Fibroblast of lung (primary cell): ENCODE measurements around the gene RXRA. TPM values are rescaled to one million over a fixed set of nuclear protein-coding genes. Genes with fewer than 3 reads are reported as not detected.
A peak's percentile ranks its signal among the peaks of the same experiment; 100 is the strongest.

Experiments used
- DNase-seq, 2 donors: peaks; one replicate each; pipeline versions ENCODE4 v3.0.0 to v3.0.0-alpha.2; 2010; ENCODE audit warnings: low read depth in 2 of 2
- H2AFZ ChIP-seq: 2 replicates; pipeline ENCODE4 v1.5.1; 2012; ENCODE audit warnings: low read length, control low read depth, inconsistent platforms
- H3K27ac ChIP-seq: 2 replicates; pipeline ENCODE4 v1.5.1; 2011; ENCODE audit warnings: low read length, control low read depth; ENCODE audit not compliant: insufficient read depth
- H3K27me3 ChIP-seq: 2 replicates; pipeline ENCODE4 v1.5.1; 2011; ENCODE audit warnings: mild to moderate bottlenecking, low read length; ENCODE audit not compliant: control insufficient read depth, insufficient read depth
- H3K36me3 ChIP-seq: 2 replicates; pipeline ENCODE4 v1.5.1; 2011; ENCODE audit warnings: low read length; ENCODE audit not compliant: control insufficient read depth, insufficient read depth
- H3K4me1 ChIP-seq: 2 replicates; pipeline ENCODE4 v1.5.1; 2011; ENCODE audit warnings: low read length; ENCODE audit not compliant: control insufficient read depth, insufficient read depth; ENCODE audit errors: extremely low read depth
- H3K4me2 ChIP-seq: 2 replicates; pipeline ENCODE4 v1.5.1; 2011; ENCODE audit warnings: low read length, control low read depth; ENCODE audit not compliant: insufficient read depth; ENCODE audit errors: extremely low read depth
- H3K4me3 ChIP-seq, 4 experiments: fragments of 200-600 bp in 1 of 4; sonication (generic) in 1 of 4; replicated peaks in 1 of 4; 2 replicates each; pipeline ENCODE4 v1.5.1; 2011 to 2016; ENCODE audit warnings: low read length in 4 of 4, low read depth in 3 of 4, mild to moderate bottlenecking in 3 of 4, control low read depth in 2 of 4, inconsistent platforms in 1 of 4, mixed read lengths in 1 of 4; ENCODE audit not compliant: insufficient read depth in 1 of 4; ENCODE audit errors: control extremely low read depth in 1 of 4
- H3K79me2 ChIP-seq: 2 replicates; pipeline ENCODE4 v1.5.1; 2012; ENCODE audit warnings: mild to moderate bottlenecking, low read length, inconsistent platforms; ENCODE audit not compliant: control insufficient read depth, insufficient read depth
- H3K9ac ChIP-seq: 2 replicates; pipeline ENCODE4 v1.5.1; 2011; ENCODE audit warnings: mild to moderate bottlenecking, low read length, control low read depth; ENCODE audit not compliant: insufficient read depth
- H3K9me3 ChIP-seq: 2 replicates; pipeline ENCODE4 v1.5.1; 2012; ENCODE audit warnings: low read depth, low read length; ENCODE audit not compliant: control insufficient read depth, insufficient read depth
- H4K20me1 ChIP-seq: 2 replicates; pipeline ENCODE4 v1.5.1; 2011; ENCODE audit warnings: low read length; ENCODE audit not compliant: control insufficient read depth, insufficient read depth; ENCODE audit errors: extremely low read depth
- EZH2 ChIP-seq: IDR thresholded peaks from 2 replicates; pipeline ENCODE4 v1.5.1; 2012; ENCODE audit warnings: low read length, control low read depth, mild to moderate bottlenecking; ENCODE audit errors: missing control alignments
- polyA plus RNA-seq, 2 donors: library from polyadenylated mRNA; depleted of rRNA in 1 of 2; stranded (reverse) in 1 of 2; unstranded in 1 of 2; fragments of >200 nt; gene quantifications; 2 replicates each; pipeline ENCODE4 v1.2.1, GENCODE V29; 2011 to 2012; ENCODE audit warnings: missing spikeins in 1 of 2
- total RNA-seq: library from RNA; depleted of rRNA; stranded (reverse); fragments of >200 nt; gene quantifications from 2 replicates; pipeline ENCODE4 v1.2.1, GENCODE V29; 2014
- TF ChIP-seq, protein P1 (sequence below), 2 donors: IDR thresholded peaks in 1 of 2; conservative IDR thresholded peaks in 1 of 2; 1 replicate in 1 of 2; 2 replicates in 1 of 2; pipeline ENCODE4 v1.5.1; 2011 to 2012; ENCODE audit warnings: low read length in 2 of 2, control low read depth in 1 of 2, inconsistent platforms in 1 of 2, low read depth in 1 of 2, mild to moderate bottlenecking in 1 of 2

The RXRA gene
- total and polyA plus RNA-seq, 2 donors (not counting 1 experiment from before 2014, with no cell fraction given) = 13.3 to 14.9 TPM

DNA sequence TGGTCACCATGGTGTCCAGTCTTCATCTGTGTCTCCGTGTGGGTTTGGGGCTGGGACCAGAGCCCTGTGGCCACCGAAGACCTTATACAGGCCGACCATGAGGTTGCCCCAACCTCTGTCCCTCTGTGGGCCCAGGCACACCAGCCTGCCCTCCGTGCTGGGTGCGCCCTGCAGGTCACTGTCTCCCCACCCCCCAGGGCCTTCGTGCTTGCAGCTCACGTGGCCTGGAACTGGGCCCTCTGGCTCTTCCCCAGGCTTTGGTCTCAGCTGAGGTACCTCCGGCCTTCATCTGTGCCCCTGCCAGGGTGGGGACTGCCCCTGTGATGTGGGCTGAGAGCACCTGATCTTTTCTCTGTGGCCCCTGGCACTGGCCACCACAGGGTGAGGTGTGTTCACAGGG lies 92.1 kb downstream of the RXRA start:
- Histone ChIP-seq H3K4me2 (no peak overlapping the region), H3K27ac (no peak overlapping the region), H3K79me2 (no peaks in the 10 kb centered on the region), H4K20me1 (no peaks in the 10 kb centered on the region), H3K4me1 (peaks cover 4% of the 10 kb centered on the region), H3K36me3 (peaks cover 11% of the 10 kb centered on the region), H3K27me3 (no peaks in the 10 kb centered on the region), H3K4me3 (no peak overlapping the region), H3K9me3 (no peaks in the 10 kb centered on the region), H2AFZ (no peak overlapping the region), H3K9ac (no peak overlapping the region)
- DNase-seq = no peak
- no peak for TF ChIP-seq EZH2
- TF ChIP-seq, protein P1, sequence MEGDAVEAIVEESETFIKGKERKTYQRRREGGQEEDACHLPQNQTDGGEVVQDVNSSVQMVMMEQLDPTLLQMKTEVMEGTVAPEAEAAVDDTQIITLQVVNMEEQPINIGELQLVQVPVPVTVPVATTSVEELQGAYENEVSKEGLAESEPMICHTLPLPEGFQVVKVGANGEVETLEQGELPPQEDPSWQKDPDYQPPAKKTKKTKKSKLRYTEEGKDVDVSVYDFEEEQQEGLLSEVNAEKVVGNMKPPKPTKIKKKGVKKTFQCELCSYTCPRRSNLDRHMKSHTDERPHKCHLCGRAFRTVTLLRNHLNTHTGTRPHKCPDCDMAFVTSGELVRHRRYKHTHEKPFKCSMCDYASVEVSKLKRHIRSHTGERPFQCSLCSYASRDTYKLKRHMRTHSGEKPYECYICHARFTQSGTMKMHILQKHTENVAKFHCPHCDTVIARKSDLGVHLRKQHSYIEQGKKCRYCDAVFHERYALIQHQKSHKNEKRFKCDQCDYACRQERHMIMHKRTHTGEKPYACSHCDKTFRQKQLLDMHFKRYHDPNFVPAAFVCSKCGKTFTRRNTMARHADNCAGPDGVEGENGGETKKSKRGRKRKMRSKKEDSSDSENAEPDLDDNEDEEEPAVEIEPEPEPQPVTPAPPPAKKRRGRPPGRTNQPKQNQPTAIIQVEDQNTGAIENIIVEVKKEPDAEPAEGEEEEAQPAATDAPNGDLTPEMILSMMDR (conservative IDR thresholded peaks at IDR 0.05 in 1 of 2, IDR thresholded peaks at IDR 0.05 in 1 of 2; ENCODE audit: low read depth in 1 of 2, low read length in 2 of 2) = no peak

DNA sequence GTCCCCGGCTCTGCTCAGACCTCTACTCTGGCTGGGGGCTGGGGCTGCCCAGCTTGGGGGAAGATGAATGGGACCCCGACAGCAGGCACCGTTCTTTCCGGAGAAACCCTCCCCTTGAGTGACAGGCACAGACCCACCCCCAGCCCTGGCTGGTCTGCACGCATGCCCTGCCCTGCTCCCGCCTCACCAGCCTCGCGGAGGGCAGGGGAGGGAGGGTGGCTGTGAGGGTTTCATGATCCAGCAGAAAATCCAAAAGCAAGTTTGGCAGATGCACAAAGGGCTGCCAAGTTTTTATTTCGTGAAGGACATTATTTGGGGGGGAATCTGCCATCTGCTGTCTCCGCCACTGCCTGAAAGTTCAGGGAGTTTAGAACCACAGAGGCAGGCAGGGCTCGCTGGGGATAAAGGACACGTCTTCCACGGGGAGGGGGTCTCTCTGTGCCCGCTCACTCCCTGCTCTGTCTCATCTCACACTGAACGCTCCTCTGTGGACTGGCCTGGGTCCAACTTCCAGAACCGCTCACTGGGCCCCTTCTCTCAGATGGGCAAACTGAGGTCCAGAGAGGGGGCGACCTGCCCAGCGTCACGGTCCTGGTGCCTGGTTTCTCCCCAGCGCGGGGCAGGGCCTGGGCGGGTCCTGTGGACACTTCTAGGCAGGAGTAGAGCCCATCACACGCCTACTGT lies 92.9 kb downstream of the RXRA start:
- no peaks in the 10 kb centered on the region for H3K79me2 ChIP-seq
- H3K4me3 ChIP-seq = no peak overlapping the region
- no peak overlapping the region for H3K9ac ChIP-seq
- no peaks in the 10 kb centered on the region for H3K9me3 ChIP-seq
- H4K20me1 ChIP-seq = no peaks in the 10 kb centered on the region
- H3K4me1 ChIP-seq = no peaks in the 10 kb centered on the region
- no peak overlapping the region for H3K4me2 ChIP-seq
- no peaks in the 10 kb centered on the region for H3K27me3 ChIP-seq
- no peak for TF ChIP-seq EZH2
- TF ChIP-seq, protein P1 (conservative IDR thresholded peaks at IDR 0.05 in 1 of 2, IDR thresholded peaks at IDR 0.05 in 1 of 2; ENCODE audit: low read depth in 1 of 2, low read length in 2 of 2) = no peak
- no peak overlapping the region for H3K27ac ChIP-seq
- no peak for DNase-seq
- H2AFZ ChIP-seq = no peak overlapping the region
- H3K36me3 ChIP-seq = peaks cover 11% of the 10 kb centered on the region

DNA sequence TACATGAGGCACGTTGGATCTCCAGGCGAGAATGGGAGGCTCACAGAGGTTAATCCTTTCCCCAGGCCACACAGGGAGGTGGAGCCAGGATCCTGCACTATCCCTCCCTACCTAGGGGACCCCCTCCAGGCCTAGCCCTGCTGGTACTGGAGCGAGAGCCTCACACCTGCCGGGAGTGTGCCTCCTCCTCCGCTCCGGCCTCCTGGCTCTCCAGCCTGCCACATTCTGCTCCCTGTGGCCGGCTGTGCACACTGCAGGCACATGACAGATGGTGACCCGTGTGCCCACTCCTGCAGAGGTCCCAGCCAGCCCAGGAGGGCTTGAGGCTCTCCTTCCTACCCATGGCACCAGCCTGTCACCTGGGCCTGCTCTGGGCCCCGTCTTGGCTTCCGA lies 93.4 kb downstream of the RXRA start:
- Histone ChIP-seq H3K9ac (no peak overlapping the region), H4K20me1 (no peaks in the 10 kb centered on the region), H3K9me3 (no peaks in the 10 kb centered on the region), H3K27ac (no peak overlapping the region), H3K36me3 (peaks cover 11% of the 10 kb centered on the region), H3K4me2 (no peak overlapping the region), H3K4me3 (no peak overlapping the region), H2AFZ (no peak overlapping the region), H3K79me2 (no peaks in the 10 kb centered on the region), H3K4me1 (no peaks in the 10 kb centered on the region), H3K27me3 (no peaks in the 10 kb centered on the region)
- no peak for DNase-seq
- TF ChIP-seq, protein P1 (conservative IDR thresholded peaks at IDR 0.05 in 1 of 2, IDR thresholded peaks at IDR 0.05 in 1 of 2; ENCODE audit: low read depth in 1 of 2, low read length in 2 of 2) = peak in 1 of 2 donors; percentile 41
- TF ChIP-seq EZH2 = no peak
